PC-9 (cell line): ENCODE results near the gene RFX7. TPM values are rescaled to one million over a fixed set of nuclear protein-coding genes. Genes with fewer than 3 reads are reported as not detected.

ENCODE experiments used
- BruUV-seq: library from RNA; stranded (reverse); fragments of 400-500 nt; replicated peaks from 2 replicates; lab custom pipeline; 2021; lab: Mats Ljungman, UMichigan
- CTCF ChIA-PET: fragments of 300-600 bp; sonication (Branson Sonifier 250); formaldehyde crosslinking; loops from one replicate; lab custom pipeline; 2022; ENCODE audit warnings: antibody characterized with exemption; lab: Charles Lee
- POLR2A ChIA-PET: fragments of 300-600 bp; sonication (Branson Sonifier 250); formaldehyde crosslinking; loops from one replicate; lab custom pipeline; 2022; ENCODE audit warnings: antibody characterized with exemption; ENCODE audit not compliant: unreplicated experiment; lab: Charles Lee
- DNase-seq, 2 experiments: peaks; one replicate each; pipeline versions ENCODE4 v3.0.0 to v3.0.0-alpha.2; 2015 to 2022; ENCODE audit warnings: mixed read lengths in 1 of 2
- H2AFZ ChIP-seq: fragments of 200-600 bp; sonication (generic); 2 replicates; pipeline ENCODE4 v1.8.1; 2017; ENCODE audit warnings: antibody characterized with exemption
- H3F3A ChIP-seq: fragments of 200-600 bp; sonication (generic); 2 replicates; pipeline ENCODE4 v1.8.1; 2017; ENCODE audit warnings: antibody characterized with exemption, mild to moderate bottlenecking, low read depth; ENCODE audit not compliant: insufficient read depth
- H3K27ac ChIP-seq: fragments of 200-600 bp; sonication (generic); 2 replicates; pipeline ENCODE4 v1.6.1; 2016; ENCODE audit warnings: mixed run types
- H3K27me3 ChIP-seq: fragments of 200-600 bp; sonication (generic); 2 replicates; pipeline ENCODE4 v1.6.1; 2016; ENCODE audit warnings: low read depth, mixed run types; ENCODE audit not compliant: insufficient read depth
- H3K36me3 ChIP-seq: fragments of 200-600 bp; sonication (generic); 2 replicates; pipeline ENCODE4 v1.6.1; 2016; ENCODE audit warnings: low read depth, mixed run types
- H3K4me1 ChIP-seq: fragments of 200-600 bp; sonication (generic); replicated peaks from 2 replicates; pipeline ENCODE4 v1.6.1; 2016; ENCODE audit warnings: mixed run types; ENCODE audit not compliant: insufficient read depth
- H3K4me2 ChIP-seq: fragments of 200-600 bp; sonication (generic); 2 replicates; pipeline ENCODE4 v1.6.1; 2017; ENCODE audit warnings: mixed run types
- H3K4me3 ChIP-seq: fragments of 200-600 bp; sonication (generic); 2 replicates; pipeline ENCODE4 v1.6.1; 2016; ENCODE audit warnings: mixed run types
- H3K79me2 ChIP-seq: fragments of 200-600 bp; sonication (generic); 2 replicates; pipeline ENCODE4 v1.6.1; 2017; ENCODE audit warnings: low read depth, mixed run types
- H3K9me2 ChIP-seq: fragments of 200-600 bp; sonication (generic); 2 replicates; pipeline ENCODE4 v1.8.1; 2017; ENCODE audit warnings: mild to moderate bottlenecking; ENCODE audit not compliant: insufficient read depth
- H3K9me3 ChIP-seq: fragments of 200-600 bp; sonication (generic); 2 replicates; pipeline ENCODE4 v1.8.1; 2016; ENCODE audit warnings: low read depth; ENCODE audit not compliant: insufficient read depth
- H4K20me1 ChIP-seq: fragments of 200-600 bp; sonication (generic); 2 replicates; pipeline ENCODE4 v1.8.1; 2017; ENCODE audit not compliant: insufficient read depth
- EZH2 ChIP-seq: fragments of 200-600 bp; sonication (generic); IDR thresholded peaks from 2 replicates; pipeline ENCODE4 v1.8.0; 2017; ENCODE audit warnings: antibody characterized with exemption, low read depth
- intact Hi-C: fragments of 100-400 bp; cut with micrococcal nuclease; formaldehyde crosslinking; loops from one replicate; pipeline ENCODE4 v1.10.0; 2022; ENCODE audit not compliant: unreplicated experiment
- total RNA-seq: library from RNA; stranded (reverse); gene quantifications from 2 replicates; pipeline ENCODE4 v1.2.3, GENCODE V29; 2021
- TF ChIP-seq, protein P1 (sequence below): fragments of 200-600 bp; sonication (generic); conservative IDR thresholded peaks from 2 replicates; pipeline ENCODE4 v1.6.1; 2017; ENCODE audit warnings: mixed run types, antibody characterized with exemption, mild to moderate bottlenecking, moderate library complexity

RFX7 gene
- total RNA-seq, 1 experiment from 2014 or later = 24.6 TPM

GRCh38 chr15:56150204-56150603, 93.5 kb downstream of the RFX7 start:
- Histone ChIP-seq H3K9me3 (no peaks in the 10 kb centered on the region), H3K27ac (no peak overlapping the region), H3K9me2 (no peaks in the 10 kb centered on the region), H3F3A (no peaks in the 10 kb centered on the region), H3K4me1 (no peaks in the 10 kb centered on the region), H3K4me2 (no peak overlapping the region), H4K20me1 (peaks cover 6% of the 10 kb centered on the region; the same call in 1 of the 2 replicates), H3K27me3 (no peaks in the 10 kb centered on the region), H3K4me3 (no peak overlapping the region), H2AFZ (no peak overlapping the region), H3K36me3 (no peaks in the 10 kb centered on the region), H3K79me2 (peaks cover 16% of the 10 kb centered on the region; the same call in 1 of the 2 replicates)
- DNase-seq = no peak
- intact Hi-C loops = no loop called here
- ChIA-PET POLR2A (no interaction called here), CTCF (no interaction called here)
- no peak for TF ChIP-seq EZH2
- TF ChIP-seq, protein P1, sequence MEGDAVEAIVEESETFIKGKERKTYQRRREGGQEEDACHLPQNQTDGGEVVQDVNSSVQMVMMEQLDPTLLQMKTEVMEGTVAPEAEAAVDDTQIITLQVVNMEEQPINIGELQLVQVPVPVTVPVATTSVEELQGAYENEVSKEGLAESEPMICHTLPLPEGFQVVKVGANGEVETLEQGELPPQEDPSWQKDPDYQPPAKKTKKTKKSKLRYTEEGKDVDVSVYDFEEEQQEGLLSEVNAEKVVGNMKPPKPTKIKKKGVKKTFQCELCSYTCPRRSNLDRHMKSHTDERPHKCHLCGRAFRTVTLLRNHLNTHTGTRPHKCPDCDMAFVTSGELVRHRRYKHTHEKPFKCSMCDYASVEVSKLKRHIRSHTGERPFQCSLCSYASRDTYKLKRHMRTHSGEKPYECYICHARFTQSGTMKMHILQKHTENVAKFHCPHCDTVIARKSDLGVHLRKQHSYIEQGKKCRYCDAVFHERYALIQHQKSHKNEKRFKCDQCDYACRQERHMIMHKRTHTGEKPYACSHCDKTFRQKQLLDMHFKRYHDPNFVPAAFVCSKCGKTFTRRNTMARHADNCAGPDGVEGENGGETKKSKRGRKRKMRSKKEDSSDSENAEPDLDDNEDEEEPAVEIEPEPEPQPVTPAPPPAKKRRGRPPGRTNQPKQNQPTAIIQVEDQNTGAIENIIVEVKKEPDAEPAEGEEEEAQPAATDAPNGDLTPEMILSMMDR = no peak
- BruUV-seq = no TSS peak

DNA sequence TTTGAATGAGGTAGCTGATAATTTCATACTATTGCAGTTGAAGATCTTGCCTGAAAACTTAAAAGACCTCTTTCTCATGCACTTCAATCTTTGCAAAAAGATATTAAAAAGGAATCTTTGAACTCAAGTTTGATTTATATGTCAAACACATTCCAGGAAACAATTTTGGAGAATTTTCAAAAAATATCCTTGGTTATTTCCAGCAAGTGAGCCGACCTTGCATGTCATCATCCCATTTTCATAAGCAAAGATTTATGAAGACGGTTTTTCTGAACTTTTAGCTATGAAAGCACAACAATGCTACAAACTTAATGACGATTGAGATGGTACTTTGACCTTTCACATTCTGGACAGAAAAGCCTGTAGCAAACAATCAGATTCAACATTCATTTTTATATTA, 95.6 kb downstream of the RFX7 start:
- Histone ChIP-seq H3K9me2 (no peaks in the 10 kb centered on the region), H2AFZ (no peak overlapping the region), H3K27ac (no peak overlapping the region), H3K9me3 (no peaks in the 10 kb centered on the region), H3K4me1 (no peaks in the 10 kb centered on the region), H3K36me3 (no peaks in the 10 kb centered on the region), H3F3A (no peaks in the 10 kb centered on the region), H3K4me3 (no peak overlapping the region), H4K20me1 (peaks cover 6% of the 10 kb centered on the region; the same call in 1 of the 2 replicates), H3K27me3 (no peaks in the 10 kb centered on the region), H3K79me2 (peaks cover 16% of the 10 kb centered on the region; the same call in 1 of the 2 replicates), H3K4me2 (no peak overlapping the region)
- TF ChIP-seq EZH2 = no peak
- TF ChIP-seq, protein P1 = no peak
- POLR2A ChIA-PET = no interaction called here
- no TSS peak for BruUV-seq
- CTCF ChIA-PET = no interaction called here
- intact Hi-C loops = no loop called here
- no peak for DNase-seq

DNA sequence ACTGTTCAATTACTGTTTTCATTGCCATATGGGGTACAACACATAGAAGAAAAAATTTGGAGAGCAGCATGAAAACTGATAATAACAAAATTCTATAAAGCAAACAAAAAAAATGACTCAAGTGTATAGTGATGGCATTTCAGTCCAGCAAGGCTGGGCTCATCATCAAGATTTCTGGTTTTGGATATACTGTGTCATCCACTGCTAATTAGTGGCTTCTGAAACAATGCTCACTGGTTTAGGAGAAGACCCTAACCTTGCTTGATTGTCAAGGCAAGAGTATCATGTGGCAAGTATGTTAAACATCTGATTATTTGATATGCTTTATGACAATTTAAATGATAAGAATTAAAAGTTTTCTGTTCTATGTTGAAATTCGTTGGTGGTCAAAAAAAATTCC, 96.9 kb downstream of the RFX7 start:
- Histone ChIP-seq H3K27ac (no peak overlapping the region), H3F3A (no peaks in the 10 kb centered on the region), H3K79me2 (peaks cover 14% of the 10 kb centered on the region; the same call in 1 of the 2 replicates), H3K27me3 (no peaks in the 10 kb centered on the region), H4K20me1 (peaks cover 6% of the 10 kb centered on the region; the same call in 1 of the 2 replicates), H3K9me2 (no peaks in the 10 kb centered on the region), H3K4me1 (no peaks in the 10 kb centered on the region), H3K4me2 (no peak overlapping the region), H3K9me3 (no peaks in the 10 kb centered on the region), H2AFZ (no peak overlapping the region), H3K4me3 (no peak overlapping the region), H3K36me3 (no peaks in the 10 kb centered on the region)
- no peak for DNase-seq
- intact Hi-C loops = no loop called here
- TF ChIP-seq EZH2 = no peak
- TF ChIP-seq, protein P1 = no peak
- ChIA-PET POLR2A (no interaction called here), CTCF (no interaction called here)
- no TSS peak for BruUV-seq
